ENCODE measurements around the gene PPIL6.

PPIL6 gene

GRCh38 chr6:109449064-109449794 is 8.8 kb upstream of the PPIL6 start:
- no peak for DNase-seq (ENCODE audit: low read depth)

DNA sequence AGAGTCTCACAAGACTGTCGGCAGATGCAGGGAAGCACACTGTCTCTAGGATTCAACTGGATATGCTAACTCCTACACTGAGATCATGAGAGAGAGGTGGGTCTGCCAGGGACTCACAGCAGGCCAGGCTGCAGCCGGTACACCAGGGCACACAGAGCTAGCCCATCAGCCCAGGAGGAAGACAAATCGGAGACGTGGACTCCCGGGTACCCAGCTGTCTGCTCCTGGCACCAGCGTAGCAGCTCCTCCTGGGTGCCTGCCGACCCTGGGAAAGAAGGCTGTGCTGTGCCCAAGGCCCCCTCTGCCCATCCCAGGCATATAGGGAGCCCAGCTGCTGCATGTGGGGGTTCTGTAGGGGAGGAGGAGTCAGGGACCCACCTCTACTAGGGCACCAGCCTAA is 8.2 kb upstream of the PPIL6 start:
- DNase-seq (ENCODE audit: low read depth): no peak

- no peak for DNase-seq (ENCODE audit: low read depth)
Measured at GRCh38 chr6:109447878-109448555, 7.6 kb upstream of the PPIL6 start.

- no peak for DNase-seq (ENCODE audit: low read depth)
Measured at GRCh38 chr6:109447087-109447486, 6.7 kb upstream of the PPIL6 start.

GRCh38 chr6:109446541-109446940 is 6.1 kb upstream of the PPIL6 start:
- DNase-seq (ENCODE audit: low read depth): no peak

GRCh38 chr6:109446072-109446471 is 5.6 kb upstream of the PPIL6 start:
- no peak for DNase-seq (ENCODE audit: low read depth)

DNA sequence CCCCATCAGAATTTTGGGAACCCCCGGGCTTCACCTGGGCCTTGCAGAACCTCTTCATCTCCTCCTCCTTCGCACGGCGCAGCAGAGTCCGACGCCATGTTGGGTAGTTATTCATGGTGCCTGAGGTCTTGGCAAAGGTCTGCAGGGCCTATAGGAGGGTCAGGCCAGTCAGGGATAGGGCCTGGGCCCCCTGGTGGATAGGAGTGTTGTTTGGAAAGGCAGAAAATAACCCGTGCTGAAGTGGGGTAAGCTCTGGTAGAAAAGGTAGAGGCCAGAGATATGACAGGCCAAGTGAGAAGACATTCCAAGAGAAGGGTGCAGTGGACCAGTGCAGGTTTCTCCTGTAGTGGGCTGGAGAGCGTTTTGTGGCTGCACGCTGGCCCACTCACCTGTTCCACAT is 5.0 kb upstream of the PPIL6 start:
- DNase-seq (ENCODE audit: low read depth): no peak

DNA sequence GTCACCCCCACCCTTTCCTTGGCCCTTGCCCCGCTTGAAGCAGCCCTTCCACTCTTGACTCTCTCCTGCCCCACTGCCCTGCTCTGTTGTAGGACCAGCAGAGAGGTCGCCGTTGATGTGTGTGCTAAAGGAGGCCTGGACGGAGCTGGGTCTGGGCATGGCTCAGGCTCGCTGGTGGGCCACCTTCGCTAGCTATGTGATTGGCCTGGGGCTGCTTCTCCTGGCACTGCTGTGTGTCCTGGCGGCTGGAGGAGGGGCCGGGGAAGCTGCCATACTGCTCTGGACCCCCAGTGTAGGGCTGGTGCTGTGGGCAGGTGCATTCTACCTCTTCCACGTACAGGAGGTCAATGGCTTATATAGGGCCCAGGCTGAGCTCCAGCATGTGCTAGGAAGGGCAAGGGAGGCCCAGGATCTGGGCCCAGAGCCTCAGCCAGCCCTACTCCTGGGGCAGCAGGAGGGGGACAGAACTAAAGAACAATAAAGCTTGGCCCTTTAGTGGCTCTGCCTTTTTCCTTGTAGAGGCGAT is 3.1 kb upstream of the PPIL6 start:
- DNase-seq (ENCODE audit: low read depth): no peak

- DNase-seq (ENCODE audit: low read depth): no peak
Measured at GRCh38 chr6:109442393-109442924, 2.0 kb upstream of the PPIL6 start.

GRCh38 chr6:109441069-109441816 is 815 bp upstream of the PPIL6 start:
- no peak for DNase-seq (ENCODE audit: low read depth)

DNA sequence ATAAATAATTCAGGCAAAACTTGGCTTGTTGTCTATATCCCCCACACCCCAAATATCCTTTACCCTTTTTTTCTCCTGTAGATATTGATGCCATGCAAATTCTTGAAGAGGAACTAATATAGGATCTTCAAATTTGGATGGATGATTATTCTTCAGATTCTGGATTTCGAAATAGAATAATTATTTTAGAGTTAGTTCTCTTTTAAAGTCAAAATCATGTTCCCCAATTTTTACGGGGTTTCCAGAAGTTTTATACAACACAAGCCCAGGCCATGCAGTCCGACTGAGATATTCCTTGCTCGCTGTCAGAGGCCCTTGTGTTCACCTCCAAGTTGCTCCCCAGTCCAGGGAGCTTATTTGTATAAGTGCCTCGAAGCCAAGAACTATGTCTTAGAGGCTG is 4.4 kb downstream of the PPIL6 start:
- no peak for DNase-seq (ENCODE audit: low read depth)

DNA sequence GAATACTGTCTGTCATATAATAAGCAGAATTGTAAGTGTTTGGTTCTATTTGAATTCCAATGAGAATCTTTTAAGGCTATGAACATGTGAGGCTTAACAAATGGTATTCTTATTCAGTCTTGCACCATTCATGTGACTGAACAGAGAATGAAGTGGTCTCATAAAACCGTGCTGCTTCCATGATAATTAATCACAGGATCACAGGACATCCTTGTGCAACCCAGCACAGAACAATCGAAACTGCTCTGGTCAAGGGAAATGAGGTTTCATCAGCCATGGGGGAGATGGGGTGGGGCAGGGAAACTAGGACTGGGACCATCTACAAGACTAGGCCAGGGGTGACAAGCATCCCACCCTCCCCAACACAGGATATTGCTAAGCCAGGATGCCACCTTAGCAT is 6.0 kb downstream of the PPIL6 start:
- no peak for DNase-seq (ENCODE audit: low read depth)

DNA sequence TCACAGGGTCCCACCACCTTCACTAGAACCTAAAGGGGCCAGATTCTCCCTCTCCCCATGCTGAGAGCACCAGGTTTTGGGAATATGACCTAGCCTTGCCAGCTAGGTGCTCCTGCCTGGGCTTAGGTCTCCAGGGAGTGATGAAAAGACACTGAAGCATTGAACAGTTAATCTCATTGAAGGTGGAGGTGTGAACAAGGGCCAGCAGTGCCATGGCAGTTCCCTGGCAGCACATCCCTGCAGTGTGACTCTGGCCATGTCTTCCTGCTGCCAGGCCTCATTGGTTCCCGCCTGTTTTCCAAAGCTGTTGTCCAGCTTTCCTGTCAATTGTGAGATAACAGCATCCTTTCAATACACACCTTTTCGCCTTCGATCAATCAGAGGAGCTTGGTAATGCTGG is 10.9 kb downstream of the PPIL6 start:
- no peak for DNase-seq (ENCODE audit: low read depth)

- no peak for DNase-seq (ENCODE audit: low read depth)
Measured at GRCh38 chr6:109428889-109429477, 11.4 kb downstream of the PPIL6 start.

DNA sequence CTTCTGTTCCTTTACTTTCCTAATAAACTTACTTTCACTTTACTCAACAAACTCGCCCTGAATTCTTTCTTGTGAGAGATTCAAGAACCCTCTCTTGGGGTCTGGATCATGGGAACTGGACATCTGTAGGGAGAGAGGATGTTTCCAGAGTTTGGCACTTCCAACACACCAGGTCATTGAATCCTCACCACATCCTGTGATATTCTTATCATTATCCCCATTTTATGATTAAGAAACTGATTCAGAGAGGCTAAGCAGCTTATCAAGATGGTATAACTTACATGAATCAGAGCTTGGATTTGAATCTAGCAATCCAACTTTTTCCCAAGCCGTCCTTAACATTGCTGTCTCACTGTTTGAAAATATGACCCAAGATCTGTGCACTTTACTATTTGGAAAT is 15.5 kb downstream of the PPIL6 start:
- no peak for DNase-seq (ENCODE audit: low read depth)

GRCh38 chr6:109421184-109421583 is 19.2 kb downstream of the PPIL6 start:
- no peak for DNase-seq (ENCODE audit: low read depth)

- DNase-seq (ENCODE audit: low read depth): no peak
Measured at GRCh38 chr6:109420751-109421150, 19.7 kb downstream of the PPIL6 start.

- no peak for DNase-seq (ENCODE audit: low read depth)
Measured at GRCh38 chr6:109417646-109418045, 22.8 kb downstream of the PPIL6 start.

GRCh38 chr6:109411034-109411433 is 29.4 kb downstream of the PPIL6 start:
- no peak for DNase-seq (ENCODE audit: low read depth)

- no peak for DNase-seq (ENCODE audit: low read depth)
Measured at GRCh38 chr6:109406196-109406595, 34.2 kb downstream of the PPIL6 start.

- no peak for DNase-seq (ENCODE audit: low read depth)
Measured at GRCh38 chr6:109397020-109397419, 43.4 kb downstream of the PPIL6 start.

- no peak for DNase-seq (ENCODE audit: low read depth)
Measured at GRCh38 chr6:109396046-109396718, 44.2 kb downstream of the PPIL6 start.

Data from non-pigmented ciliary epithelial cell (primary cell).